Activated CD4-positive, alpha-beta T cell treated with anti-CD3 and anti-CD28 coated beads, Interleukin-2, amount 50 U/mL, for 4 hours (primary cell): ENCODE results near the gene P2RY14.

Experiments
- DNase-seq, 2 experiments: peaks; one replicate each; pipeline ENCODE4 v3.0.0-alpha.2; 2020

The P2RY14 gene

DNA sequence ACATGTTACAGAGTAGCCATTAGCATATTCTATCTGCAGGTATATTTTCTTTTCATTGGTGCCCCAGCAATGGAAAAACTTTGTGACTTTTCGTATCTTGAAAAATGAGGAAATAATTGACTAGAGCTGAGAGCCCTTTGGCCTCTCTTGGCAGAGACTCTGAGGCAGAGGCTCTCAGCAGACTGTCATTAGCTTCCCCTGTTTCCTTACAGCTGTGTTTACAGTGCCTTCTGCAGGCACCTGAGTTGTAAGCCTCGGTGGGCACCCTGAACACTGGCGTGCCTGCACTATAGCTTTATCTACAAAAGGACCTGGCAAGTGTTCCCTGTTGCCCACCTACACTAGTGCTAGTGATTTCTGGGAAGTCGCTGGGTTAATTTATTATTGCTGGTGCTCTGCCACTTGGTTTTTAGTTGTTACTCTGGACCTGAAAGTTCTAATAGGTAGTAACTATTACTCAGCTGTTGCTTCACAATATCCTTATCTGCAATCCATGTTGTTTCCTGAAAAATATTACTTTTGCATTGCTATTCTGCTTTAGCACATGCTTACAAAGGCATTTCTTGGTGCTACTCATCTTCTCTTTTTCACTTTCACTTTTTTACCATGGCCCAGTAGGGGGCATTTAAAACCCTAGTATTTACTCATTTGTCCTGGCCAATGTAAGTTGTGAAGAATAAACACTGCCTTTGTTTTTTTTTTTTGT, 67.5 kb downstream of the P2RY14 start:
- no peak for DNase-seq

DNA sequence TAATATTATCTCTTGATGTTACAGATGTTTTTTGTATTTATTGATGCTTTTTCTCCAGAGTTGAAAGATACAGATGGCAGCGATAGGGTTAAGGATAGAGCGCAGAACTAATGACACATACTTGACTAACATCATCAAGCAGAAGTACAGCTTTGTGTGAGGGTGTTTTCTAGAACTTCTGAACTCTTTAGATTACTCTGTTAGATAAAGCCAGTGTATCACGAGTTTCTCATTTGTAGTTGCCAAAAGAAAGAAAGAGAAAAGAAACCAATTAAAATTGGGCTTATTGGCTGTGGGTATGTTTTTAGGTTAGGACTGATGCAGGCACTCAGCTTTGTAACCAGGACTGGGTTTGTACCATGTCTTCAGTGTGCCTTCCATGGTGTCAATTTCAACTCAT, 68.7 kb downstream of the P2RY14 start:
- no peak for DNase-seq

DNA sequence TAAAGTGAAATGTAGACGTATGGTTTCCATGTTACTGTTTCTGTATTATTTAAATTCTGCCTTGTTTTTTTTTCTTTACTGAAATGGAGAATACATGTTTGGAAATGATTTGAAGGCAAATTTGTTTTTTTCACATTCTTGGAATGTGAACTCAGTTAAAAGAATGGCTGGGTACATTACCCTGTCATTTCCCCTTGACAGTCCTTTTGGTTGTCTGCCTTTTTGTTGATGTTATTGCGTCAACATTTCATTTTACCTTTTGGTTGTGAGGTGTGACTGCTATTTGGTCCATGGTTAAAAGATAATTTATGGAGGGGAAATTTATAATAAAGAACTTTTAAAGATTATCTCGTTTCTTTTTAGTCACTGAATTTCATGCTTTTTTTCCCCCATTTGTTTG, 72.1 kb downstream of the P2RY14 start:
- DNase-seq, result no peak

DNA sequence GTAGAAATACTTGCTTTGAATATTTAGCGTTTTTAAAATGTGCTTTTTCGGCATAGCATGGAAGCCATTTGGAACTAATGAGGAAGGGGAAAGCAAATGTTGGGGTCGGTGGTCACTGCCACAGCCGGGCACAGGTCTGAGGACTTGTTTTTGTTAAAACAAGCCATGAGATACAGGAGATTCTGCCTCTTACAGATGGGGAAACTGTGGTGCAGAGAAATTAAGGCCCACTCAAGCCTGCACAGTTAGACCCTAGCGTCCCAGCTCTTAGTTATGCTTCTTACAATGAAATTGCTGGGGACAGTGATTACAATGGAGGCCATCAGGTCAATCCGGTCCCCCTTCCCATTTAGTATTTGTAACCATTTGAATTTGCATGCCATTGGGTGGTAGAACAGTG, 72.9 kb downstream of the P2RY14 start:
- no peak for DNase-seq

DNA sequence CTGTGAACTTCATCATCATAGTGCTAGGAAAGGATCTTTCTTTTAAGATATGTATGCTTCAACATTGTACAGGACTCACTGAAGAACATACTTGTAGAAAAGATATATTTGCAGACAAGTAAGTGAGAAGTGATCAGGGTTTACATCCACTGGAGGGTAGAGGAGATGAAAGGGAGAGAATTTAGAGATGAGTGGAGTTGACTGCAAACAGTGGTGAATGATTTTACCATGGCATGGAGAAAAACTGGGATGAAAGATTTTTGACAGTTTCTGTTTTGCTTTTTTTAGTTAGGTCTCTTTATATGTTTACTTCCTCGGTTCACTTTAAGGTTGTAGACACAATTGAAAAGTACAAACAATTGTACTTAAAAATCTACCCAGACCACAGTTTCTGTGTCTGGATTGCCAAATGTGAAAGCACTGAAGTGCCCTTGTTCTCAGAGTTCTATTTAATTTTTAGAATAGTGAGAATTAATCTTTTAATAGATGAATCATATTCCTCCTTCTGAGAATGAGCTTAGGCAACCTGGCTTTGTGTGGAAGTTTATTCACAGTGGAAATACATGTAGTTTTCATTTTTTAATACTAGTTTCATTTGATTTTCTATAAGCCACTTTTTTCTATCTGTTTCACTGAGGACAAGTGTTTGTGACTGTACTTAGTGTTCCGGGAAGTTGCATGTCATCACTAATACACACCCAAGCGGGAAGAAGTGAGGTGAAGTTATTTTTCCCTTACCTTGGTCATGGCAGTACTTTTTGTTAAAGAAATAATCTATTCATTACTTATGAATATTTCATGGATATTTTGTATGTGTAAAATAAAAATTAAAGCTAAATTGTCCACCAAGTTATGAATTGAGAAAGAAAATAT, 73.6 kb downstream of the P2RY14 start:
- no peak for DNase-seq

DNA sequence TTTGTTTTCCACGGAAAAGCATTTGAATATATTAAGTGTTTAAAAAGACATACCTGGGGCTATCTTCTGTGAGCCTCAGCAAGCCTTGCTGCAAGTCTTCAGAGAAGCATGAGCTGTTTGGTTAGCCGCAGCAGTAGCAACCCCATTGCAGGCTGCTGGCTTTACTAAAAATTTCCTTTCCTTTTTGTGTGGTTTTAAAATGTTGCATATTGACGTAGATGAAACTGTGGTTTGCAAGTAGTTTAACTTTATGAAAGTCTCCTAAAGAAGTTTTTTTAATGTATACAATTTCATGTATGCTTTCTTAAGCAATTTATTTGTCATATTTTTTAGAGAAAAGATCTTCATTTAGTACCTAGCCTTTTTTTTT, 75.3 kb downstream of the P2RY14 start, which contains the start of gene GPR171:
GPR171 (minus strand) TSS at position 166 of the 370 bp plus-strand sequence. CDS start 3,830 bp downstream, outside the sequence.
- DNase-seq, result peak; percentile 58 to 63

DNA sequence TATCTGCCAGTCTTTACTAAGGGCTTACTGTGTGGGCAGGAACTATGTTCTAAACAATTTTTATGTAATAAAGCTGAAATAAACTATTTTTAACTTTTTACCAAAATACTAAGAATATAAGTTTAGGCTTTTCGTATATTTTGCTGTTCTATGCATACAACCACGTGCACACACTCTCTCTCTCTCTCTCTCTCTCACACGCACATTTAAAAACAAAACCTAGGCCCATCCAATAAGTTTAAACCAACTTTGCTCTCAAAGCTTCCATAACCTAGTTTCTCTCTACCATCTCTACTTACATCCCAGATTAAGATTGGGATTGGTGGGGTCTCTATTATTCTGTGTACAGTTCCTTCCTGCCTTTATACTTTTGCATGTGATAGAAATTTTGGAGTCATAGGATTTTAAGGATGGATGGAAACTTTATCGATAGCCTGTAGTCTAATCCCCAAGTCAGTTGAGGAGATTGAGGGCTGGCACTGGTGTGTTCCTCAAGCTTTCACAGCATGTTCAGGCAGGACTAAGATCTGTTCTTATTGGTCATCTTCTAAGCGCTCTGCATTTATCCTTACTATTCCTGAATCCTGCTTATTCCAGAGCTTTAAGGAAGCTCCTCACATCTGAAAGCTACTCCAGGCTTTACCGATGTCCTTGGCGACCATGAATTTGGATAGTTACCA, 77.2 kb downstream of the P2RY14 start:
- no peak for DNase-seq

DNA sequence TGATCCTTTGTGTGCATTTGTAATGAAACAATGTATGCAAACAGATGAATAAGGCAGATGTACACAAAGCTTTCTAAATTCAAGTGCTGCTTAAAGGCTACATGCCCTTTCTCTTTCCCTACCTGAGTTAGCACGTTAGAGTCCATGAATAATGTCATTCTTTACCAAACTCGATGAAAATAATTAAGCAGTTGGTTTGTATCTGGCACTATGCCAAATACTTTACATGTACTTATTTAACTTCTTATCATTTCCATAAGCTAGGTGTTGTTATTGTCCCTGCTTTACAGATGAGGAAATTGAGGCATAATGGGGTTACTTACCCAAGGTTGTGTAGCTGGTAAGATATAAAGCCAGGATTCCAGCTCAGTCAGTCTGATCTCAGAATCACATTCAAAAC, 77.8 kb downstream of the P2RY14 start:
- no peak for DNase-seq

DNA sequence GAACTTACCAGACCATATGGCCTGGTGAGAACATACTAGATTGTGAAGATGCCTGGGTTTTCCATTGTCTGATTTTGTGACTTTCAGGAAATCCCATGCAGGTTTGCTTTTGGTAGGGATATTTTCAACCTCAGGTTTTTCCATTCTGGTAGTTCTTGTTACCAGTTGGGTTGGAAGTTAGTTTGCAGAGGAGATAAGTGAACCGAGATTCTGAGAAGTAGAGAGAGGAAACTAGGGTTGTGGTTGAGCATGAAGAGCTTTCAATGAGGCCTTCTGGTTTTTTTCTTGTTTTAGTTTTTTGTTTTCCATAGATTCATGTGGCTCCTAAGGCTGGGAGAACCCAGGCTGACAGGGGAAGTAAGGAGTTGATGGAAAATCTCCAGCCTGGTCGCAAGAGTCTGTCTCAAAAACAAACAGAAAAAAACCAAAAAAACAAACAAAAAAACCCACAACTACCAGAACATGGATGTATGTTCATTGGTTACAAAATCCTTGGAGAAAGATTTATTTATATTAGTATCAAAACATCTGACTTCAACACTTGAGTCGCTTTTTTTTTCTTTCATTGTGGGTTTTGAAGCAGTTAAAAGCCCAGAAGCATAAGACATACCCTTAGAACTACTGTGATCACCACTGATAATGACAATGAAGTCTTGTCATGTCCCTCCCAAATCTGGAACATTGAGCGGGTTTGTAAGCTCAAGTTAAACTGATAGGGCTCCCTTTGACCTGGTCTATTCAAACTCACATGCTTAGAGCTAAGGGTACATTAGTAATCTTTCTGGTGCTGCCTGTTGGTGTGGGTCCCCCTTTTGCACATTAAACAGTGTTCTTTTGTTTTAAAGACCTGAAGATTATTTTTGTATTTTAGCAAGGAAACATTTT, 78.5 kb downstream of the P2RY14 start:
- no peak for DNase-seq

DNA sequence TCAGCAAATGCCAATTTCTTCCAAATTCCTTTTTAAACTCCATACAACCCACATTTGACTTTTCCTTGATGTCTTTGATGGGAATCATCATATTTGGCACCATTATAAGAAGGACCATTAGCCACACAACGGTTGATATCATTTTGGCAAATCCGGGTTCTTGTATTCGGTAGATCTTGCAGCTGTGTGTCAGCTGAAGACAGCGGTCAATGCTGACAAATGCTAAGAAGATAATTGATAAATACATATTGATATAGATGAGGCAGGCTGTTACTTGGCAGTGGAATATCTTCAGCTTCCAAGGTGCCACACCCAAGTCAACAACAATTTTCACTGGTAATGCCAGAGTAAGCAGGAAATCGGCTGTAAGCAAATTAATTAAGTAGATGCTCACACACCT, 79.5 kb downstream of the P2RY14 start:
- DNase-seq, result no peak

DNA sequence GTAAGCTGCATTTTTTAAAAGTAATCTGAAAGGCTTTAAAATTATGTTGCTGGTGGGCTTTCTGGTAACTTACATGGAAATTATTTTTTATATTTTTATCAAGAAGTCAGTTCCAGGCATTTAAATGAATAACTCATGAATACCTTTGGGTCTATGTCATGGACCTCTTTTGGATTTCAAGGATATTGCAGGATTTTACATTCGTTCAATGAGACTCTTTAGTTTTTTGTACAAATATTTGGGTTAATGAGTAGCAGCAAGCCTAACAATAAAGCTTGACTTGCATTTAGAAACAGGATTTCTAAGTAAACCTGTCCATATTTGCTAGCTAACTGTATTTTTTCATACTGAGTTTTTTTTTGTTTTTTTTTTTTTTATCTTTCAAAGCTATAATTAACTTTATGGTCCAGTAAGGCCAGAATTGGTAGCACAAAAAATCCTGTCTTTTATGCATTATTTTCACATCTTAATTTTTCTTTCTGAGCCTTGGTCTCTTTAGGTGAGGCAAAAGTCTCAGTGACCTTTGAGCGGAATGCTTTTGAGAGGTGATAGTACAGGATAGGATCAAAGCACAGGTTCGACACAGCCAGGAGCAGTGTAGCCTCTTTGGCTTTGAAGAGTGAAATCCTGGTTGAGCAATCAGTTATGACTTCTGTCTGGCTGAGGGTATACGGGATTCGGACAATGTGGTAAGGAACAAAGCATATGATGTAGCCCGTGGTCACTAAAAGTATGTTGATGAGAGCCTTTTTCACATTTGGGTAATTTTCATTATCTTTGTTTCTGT, 80.2 kb downstream of the P2RY14 start:
- no peak for DNase-seq

DNA sequence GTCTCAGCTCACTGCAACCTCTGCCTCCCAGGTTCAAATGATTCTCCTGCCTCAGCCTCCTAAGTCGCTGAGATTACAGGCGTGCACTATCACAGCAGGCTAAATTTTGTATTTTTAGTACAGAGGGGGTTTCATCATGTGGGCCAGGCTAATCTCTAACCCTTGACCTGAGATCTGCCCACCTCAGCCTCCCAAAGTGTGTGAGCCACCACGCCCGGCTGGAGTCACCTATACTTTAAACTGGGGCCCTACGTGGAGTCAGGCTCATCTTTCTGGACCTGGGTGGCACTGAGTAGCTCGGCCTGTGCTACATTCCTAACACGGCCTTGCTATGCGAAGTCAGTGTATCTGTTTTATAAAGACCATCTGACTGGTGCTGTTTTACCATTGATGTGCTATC, 81.1 kb downstream of the P2RY14 start:
- no peak for DNase-seq

DNA sequence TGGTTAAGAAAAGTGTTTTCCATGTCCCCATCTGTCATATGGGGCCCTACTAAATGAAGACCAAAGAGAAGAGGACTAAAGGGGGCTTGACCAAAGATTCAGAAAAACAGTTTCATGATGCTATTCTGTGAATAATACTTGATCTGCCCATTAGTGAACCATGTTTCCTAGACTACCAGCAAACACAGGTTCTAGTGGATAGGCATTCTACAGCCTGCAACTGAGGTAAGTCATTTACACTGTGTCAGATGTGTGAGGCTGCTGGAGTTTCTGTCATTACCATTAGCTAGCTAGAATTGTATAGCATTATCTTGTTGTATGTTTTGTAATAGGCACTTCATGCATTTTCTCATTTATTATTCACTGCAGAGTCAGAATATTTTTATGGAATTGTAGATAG, 81.9 kb downstream of the P2RY14 start:
- no peak for DNase-seq

DNA sequence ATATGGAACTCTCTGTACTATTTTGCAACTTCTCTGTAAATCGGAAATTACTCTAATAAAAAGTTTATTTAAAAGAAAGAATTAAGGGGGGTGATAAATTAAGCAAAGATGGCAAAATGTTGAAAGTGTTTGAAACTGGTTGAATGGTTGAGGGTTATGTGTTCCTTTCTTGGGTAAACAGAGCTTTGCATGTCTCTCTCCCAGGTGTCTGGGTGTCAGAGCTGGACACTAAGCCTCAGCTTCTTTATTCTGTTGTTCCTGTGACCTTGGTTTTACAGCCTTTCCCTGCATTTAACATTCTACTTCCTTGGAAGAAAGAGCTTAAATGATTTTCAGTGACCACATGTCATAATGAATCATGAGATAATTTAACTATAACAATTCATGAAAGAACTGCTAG, 82.5 kb downstream of the P2RY14 start:
- no peak for DNase-seq

DNA sequence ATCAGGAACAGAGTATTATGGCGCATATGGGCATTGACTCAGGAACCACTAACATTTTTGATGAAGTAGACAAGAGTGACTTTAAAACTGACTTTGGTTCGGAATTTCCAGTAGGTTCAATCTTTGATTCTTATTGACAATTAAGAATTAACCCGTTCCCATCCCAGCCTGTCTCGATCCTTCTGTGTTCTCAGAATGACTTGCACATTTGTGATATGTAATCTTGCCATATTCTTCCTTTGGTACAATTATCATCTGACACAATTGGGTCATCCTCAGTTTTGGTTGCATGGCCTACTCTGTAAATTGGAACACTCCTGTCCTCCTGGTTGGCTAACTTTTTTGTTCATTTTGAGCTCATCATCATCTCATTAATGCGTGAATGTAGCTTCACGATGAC, 85.8 kb downstream of the P2RY14 start:
- no peak for DNase-seq

DNA sequence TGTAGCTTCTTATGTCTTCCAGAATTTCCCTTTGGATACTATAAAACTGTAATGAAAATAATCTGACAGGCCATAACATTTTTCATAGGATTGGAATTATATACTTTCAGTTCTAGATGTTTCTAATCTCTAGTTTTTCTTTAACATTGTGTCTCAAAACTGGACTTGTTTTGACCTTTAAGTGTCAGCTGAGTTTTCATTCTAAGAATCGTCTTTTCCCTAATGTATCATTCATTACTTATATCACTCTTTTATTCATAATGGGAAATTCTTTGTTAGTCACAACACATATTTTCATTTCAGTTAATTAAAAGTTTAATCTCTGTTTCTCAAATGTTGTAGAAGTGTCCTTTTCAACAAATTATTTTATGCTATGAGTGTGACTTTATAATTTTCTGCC, 87.2 kb downstream of the P2RY14 start:
- DNase-seq, result no peak

DNA sequence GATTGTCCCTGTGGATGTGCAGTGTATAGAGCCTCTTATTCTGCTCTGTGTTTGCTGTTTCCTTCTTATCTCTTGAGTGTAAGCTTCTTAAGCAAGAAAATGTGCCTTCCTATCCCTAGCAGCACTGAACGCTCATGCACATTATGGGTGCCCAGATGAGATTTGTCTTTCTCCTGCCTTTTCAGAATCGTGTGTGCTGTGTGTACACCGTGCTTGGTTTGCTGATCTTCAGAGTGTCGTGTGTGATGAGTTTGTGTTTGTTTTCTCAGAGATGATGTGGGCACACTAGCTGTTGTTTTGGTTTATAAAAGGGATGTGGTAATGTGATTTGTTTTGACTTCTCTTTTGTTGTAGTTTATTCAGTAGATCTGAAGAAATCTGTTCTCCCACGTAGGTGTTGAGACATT, 95.1 kb downstream of the P2RY14 start:
- DNase-seq, result no peak

DNA sequence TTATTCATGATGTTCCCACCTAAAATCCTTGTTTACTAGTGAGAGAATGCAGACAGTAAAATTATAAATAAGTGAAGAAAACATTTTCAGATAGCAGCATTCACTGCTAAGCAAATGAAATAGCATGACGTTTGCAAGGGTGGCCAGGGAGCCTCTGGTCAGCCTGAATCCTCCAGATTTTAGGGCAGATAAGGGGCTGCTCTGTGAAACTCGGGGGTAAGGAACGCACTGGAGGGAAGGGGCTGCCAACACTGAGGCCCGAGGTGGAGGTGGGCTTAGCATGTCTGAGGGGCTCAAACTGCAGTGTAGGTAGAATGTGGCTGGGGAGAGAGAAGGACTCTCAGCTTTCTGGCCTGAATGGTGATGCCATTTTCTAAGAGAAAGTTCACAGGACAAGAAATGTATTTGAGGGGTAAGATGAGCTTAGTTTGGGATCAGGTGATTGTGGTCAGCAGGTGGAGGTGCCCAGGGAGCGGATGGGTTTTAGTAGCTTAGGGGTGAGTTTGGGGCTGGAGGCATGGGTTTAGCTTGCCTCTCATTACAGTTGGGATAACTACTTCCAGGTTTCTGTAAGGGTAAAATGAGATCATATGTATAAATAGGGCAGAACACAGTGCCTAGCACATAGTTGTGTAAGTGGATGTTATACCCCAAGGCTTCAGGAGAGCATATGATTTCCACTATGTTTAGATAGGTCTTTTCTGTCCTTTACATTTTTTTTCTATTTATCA, 95.8 kb downstream of the P2RY14 start:
- DNase-seq, result no peak

DNA sequence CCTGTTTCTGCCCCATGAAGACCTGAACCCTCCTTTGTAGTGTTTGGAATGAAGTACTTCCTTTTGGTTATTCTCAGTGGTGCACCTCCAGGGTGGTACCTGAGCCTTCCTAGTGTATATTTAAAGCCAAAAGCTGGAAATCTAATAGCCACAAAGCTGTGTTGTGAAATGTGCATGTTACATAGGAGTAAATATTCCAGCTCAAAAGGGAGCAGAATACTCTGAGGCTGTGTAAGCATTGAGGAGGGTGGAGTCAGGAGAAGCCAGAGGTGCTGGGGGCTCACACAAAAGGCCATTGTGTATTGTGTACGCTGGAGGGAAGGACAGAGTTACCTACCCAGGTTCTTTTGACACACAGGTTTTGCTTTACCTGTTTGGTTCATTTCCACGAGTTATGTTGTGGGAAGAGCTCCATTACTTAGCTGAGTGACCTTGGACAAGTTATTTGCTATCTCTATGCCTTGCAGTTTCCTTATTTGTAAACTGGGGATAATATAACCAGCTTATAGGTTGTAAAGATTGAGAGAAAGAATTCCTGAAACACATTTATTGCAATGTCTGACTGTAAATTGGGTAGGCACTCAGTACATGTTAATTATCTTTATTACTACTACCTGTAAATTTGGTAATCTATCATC, 100.0 kb downstream of the P2RY14 start:
- DNase-seq, result no peak

DNA sequence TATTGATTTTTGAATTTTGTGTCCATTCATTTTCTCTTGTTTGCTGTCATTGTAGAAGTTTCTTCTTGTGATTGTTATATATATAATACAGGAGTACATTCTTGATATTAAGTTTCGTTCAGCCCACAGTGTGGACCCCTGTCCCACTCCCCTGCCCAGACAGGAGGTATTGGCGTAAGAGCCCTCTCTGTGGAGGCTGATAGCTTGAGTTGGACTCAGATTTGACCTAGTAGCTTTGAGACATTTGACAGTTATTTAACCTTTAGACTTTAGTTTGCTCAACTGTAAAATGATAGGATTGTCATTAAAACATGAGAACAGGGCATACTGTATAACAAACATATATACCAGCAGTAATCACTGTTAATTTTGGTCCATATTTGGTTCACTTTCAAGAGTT, 102.4 kb downstream of the P2RY14 start:
- DNase-seq, result no peak

DNA sequence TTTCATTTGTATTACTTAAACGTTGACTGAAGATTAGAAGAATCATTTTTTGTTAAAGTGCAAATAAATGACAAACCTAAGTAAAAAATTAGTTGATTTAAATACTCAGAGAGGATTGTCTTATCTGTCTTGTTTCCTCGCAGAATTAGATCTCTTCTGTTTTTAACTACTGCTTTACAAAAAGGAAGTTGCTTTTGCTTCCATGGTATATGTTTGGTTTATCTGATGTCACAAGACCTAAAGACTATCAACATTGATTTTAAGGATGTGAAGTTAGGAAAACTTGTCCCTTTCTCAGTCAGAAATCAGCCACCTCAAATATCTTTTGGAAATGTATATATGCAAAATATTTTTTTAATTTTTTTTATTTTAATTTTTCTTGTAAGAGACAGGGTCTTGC, 104.0 kb downstream of the P2RY14 start:
- no peak for DNase-seq
